H1 (cell line): ENCODE measurements around the gene DGUOK. TPM values are rescaled to one million over a fixed set of nuclear protein-coding genes. Genes with fewer than 3 reads are reported as not detected.

Source experiments
- CBX5 ChIP-seq: fragments of 300-800, 300-1000 bp; sonication (generic); IDR thresholded peaks from 2 replicates; pipeline ENCODE4 v1.7.1; 2016; ENCODE audit warnings: antibody characterized with exemption, low read length, low read depth
- E2F6 ChIP-seq: IDR thresholded peaks from 2 replicates; pipeline ENCODE4 v1.6.1; 2012; ENCODE audit warnings: inconsistent platforms
- EGR1 ChIP-seq: IDR thresholded peaks from 2 replicates; pipeline ENCODE4 v1.6.1; 2011; ENCODE audit warnings: low read depth, low read length, borderline replicate concordance
- FOSL1 ChIP-seq: IDR thresholded peaks from 2 replicates; pipeline ENCODE4 v1.6.1; 2011; ENCODE audit warnings: mild to moderate bottlenecking, low read depth, low read length, moderate library complexity; ENCODE audit not compliant: insufficient read depth
- HDAC6 ChIP-seq: IDR thresholded peaks from one replicate; pipeline ENCODE4 v1.7.1; 2012; ENCODE audit warnings: low read depth, mild to moderate bottlenecking, inconsistent platforms, low read length, moderate library complexity
- KDM4A ChIP-seq: IDR thresholded peaks from one replicate; pipeline ENCODE4 v1.7.1; 2012; ENCODE audit warnings: low read depth, mild to moderate bottlenecking, moderate library complexity, low read length, inconsistent platforms; ENCODE audit not compliant: severe bottlenecking
- KDM5A ChIP-seq: fragments of 200-600 bp; IDR thresholded peaks from 2 replicates; pipeline ENCODE4 v1.7.1; 2012; ENCODE audit warnings: mild to moderate bottlenecking, low read length, inconsistent platforms, mixed read lengths
- NANOG ChIP-seq: IDR thresholded peaks from 2 replicates; pipeline ENCODE4 v1.6.1; 2011; ENCODE audit warnings: low read length, low read depth, mild to moderate bottlenecking, inconsistent platforms; ENCODE audit not compliant: insufficient read depth, poor library complexity, severe bottlenecking
- POLR2A ChIP-seq, 2 experiments: IDR thresholded peaks; 1 replicate in 1 of 2; 2 replicates in 1 of 2; pipeline ENCODE4 v1.6.1; 2011; ENCODE audit warnings: low read depth in 2 of 2, low read length in 2 of 2, mild to moderate bottlenecking in 2 of 2; ENCODE audit errors: control extremely low read depth in 1 of 2
- POU5F1 ChIP-seq: IDR thresholded peaks from 2 replicates; pipeline ENCODE4 v1.6.1; 2011; ENCODE audit warnings: low read depth, mild to moderate bottlenecking, low read length, moderate library complexity
- RBBP5 ChIP-seq: IDR thresholded peaks from 2 replicates; pipeline ENCODE4 v1.7.1; 2012; ENCODE audit warnings: low read depth, mild to moderate bottlenecking, inconsistent platforms, low read length, moderate library complexity, borderline replicate concordance
- SIRT6 ChIP-seq: IDR thresholded peaks from one replicate; pipeline ENCODE4 v1.7.1; 2012; ENCODE audit warnings: low read length, inconsistent platforms
- SRF ChIP-seq: IDR thresholded peaks from 2 replicates; pipeline ENCODE4 v1.6.1; 2011; ENCODE audit warnings: mild to moderate bottlenecking, low read depth, low read length, moderate library complexity
- TAF1 ChIP-seq: IDR thresholded peaks from 2 replicates; pipeline ENCODE4 v1.6.1; 2011; ENCODE audit warnings: mild to moderate bottlenecking, low read depth, low read length
- TBP ChIP-seq: IDR thresholded peaks from 2 replicates; pipeline ENCODE4 v1.6.1; 2011; ENCODE audit warnings: low read depth, low read length, improper control_type of control experiment
- TCF12 ChIP-seq: IDR thresholded peaks from 2 replicates; pipeline ENCODE4 v1.6.1; 2011; ENCODE audit warnings: low read depth, mild to moderate bottlenecking, low read length
- polyA plus RNA-seq, 7 experiments: library from polyadenylated mRNA; depleted of rRNA in 3 of 7; stranded (reverse) in 5 of 7; unstranded in 2 of 7; fragments of >200 nt in 5 of 7; fragments of 200-250 nt in 2 of 7; gene quantifications; 1 replicate in 5 of 7; 2 replicates in 1 of 7; 4 replicates in 1 of 7; pipeline versions ENCODE4 v1.2.1 to v1.2.3, GENCODE V29; 2011 to 2013; ENCODE audit warnings: missing spikeins in 2 of 7, mixed read lengths in 2 of 7
- total RNA-seq: library from RNA; stranded (reverse); fragmentation: NEBNext Ultra II Directional; extraction: Animal tissue kit (Norgen Biotek cat#: 25700); gene quantifications from 2 replicates; pipeline ENCODE4 v1.2.1, GENCODE V29; 2021

DGUOK gene
- total and polyA plus RNA-seq, 2 of the 8 experiments (the other 6 are each of a cell fraction or from before 2014, with no cell fraction given), result 110 to 168 TPM

GRCh38 chr2:73984922-73985307 lies 58.2 kb downstream of the DGUOK start (continued):
- TF ChIP-seq POU5F1, result no peak
- TF ChIP-seq TAF1, result peak; percentile 37
- TF ChIP-seq HDAC6, result no peak
- no peak for TF ChIP-seq CBX5
- no peak for TF ChIP-seq E2F6
- TF ChIP-seq KDM4A, result no peak
- TF ChIP-seq TBP, result no peak
- TF ChIP-seq SIRT6, result no peak
- TF ChIP-seq SRF, result no peak
- TF ChIP-seq POLR2A (IDR thresholded peaks at IDR 0.05; ENCODE audit: control extremely low read depth in 1 of 2, low read depth in 2 of 2, low read length in 2 of 2), result peak in 1 of 2 experiments; percentile 61; a peak in 2 of 3 replicates
- TF ChIP-seq RBBP5, result no peak
- TF ChIP-seq KDM5A, result no peak
- TF ChIP-seq TCF12, result no peak
- TF ChIP-seq FOSL1, result no peak
- TF ChIP-seq NANOG, result no peak
- no peak for TF ChIP-seq EGR1
- TF ChIP-seq, all 59 proteins: peak for 5
